ENCODE data around the gene KIF21B.

Gene KIF21B

DNA sequence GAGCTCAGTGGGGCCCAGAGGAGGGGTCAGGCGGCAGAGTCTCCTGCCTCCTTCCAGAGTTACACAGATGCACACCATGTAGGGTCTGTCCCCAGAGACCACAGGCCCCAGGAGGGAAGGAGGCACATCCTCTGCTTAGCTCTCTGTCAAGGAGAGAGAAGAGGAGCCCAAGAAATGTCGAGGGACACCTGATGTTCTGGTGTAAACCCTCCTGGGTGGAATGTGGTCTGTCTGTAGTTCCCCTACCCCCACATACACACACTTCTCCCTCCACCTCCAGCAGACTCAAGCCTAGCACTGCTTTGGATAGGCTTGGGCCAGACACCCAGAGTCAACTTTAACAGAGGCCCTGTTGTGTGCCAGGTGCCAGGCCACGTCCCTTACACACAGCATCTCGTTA, 34.2 kb downstream of the KIF21B start:
- Histone ChIP-seq H3K27ac (replicated peaks) (no peak overlapping the region), H3K4me3 (replicated peaks; ENCODE audit: insufficient read depth, low read length) (no peak overlapping the region), H3K27me3 (ENCODE audit: insufficient read depth, poor library complexity, severe bottlenecking) (no peaks in the 10 kb centered on the region)
- TF ChIP-seq, protein P1, sequence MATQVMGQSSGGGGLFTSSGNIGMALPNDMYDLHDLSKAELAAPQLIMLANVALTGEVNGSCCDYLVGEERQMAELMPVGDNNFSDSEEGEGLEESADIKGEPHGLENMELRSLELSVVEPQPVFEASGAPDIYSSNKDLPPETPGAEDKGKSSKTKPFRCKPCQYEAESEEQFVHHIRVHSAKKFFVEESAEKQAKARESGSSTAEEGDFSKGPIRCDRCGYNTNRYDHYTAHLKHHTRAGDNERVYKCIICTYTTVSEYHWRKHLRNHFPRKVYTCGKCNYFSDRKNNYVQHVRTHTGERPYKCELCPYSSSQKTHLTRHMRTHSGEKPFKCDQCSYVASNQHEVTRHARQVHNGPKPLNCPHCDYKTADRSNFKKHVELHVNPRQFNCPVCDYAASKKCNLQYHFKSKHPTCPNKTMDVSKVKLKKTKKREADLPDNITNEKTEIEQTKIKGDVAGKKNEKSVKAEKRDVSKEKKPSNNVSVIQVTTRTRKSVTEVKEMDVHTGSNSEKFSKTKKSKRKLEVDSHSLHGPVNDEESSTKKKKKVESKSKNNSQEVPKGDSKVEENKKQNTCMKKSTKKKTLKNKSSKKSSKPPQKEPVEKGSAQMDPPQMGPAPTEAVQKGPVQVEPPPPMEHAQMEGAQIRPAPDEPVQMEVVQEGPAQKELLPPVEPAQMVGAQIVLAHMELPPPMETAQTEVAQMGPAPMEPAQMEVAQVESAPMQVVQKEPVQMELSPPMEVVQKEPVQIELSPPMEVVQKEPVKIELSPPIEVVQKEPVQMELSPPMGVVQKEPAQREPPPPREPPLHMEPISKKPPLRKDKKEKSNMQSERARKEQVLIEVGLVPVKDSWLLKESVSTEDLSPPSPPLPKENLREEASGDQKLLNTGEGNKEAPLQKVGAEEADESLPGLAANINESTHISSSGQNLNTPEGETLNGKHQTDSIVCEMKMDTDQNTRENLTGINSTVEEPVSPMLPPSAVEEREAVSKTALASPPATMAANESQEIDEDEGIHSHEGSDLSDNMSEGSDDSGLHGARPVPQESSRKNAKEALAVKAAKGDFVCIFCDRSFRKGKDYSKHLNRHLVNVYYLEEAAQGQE (IDR thresholded peaks at IDR 0.05; ENCODE audit: insufficient replicate concordance, low read depth), result no peak
- TF ChIP-seq, protein P2, sequence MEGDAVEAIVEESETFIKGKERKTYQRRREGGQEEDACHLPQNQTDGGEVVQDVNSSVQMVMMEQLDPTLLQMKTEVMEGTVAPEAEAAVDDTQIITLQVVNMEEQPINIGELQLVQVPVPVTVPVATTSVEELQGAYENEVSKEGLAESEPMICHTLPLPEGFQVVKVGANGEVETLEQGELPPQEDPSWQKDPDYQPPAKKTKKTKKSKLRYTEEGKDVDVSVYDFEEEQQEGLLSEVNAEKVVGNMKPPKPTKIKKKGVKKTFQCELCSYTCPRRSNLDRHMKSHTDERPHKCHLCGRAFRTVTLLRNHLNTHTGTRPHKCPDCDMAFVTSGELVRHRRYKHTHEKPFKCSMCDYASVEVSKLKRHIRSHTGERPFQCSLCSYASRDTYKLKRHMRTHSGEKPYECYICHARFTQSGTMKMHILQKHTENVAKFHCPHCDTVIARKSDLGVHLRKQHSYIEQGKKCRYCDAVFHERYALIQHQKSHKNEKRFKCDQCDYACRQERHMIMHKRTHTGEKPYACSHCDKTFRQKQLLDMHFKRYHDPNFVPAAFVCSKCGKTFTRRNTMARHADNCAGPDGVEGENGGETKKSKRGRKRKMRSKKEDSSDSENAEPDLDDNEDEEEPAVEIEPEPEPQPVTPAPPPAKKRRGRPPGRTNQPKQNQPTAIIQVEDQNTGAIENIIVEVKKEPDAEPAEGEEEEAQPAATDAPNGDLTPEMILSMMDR (IDR thresholded peaks at IDR 0.05; ENCODE audit: insufficient read depth, low read length), result no peak
- no peak for DNase-seq (ENCODE audit: low read depth in 1 of 2, low spot score in 1 of 2)

DNA sequence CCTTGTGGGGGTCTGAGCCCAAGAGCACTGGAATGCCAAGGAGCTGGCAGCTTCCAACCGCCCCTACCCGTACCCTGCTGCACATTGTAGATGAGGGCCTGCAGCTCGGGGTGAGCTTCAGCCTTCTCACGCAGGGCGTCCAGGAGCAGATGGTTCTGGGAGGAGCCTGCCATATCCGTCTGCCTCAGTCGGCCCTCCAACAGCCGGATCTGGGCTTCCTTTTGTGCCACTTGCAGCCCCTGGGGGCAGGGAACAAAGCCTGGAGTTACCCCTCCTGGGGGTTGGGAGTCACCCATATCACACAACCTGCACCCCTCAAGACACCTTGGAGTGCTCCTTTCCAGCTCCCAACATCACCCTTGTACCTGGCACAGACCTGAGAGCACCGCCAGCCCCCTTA, 34.8 kb downstream of the KIF21B start:
- DNase-seq (ENCODE audit: low read depth in 1 of 2, low spot score in 1 of 2), result no peak
- no peak for TF ChIP-seq GABPA (IDR thresholded peaks at IDR 0.05; ENCODE audit: low read depth)
- TF ChIP-seq SPI1 (IDR thresholded peaks at IDR 0.05; ENCODE audit: borderline replicate concordance, low read depth), result no peak
- TF ChIP-seq, protein P2 (IDR thresholded peaks at IDR 0.05; ENCODE audit: insufficient read depth, low read length), result no peak
- no peak for TF ChIP-seq POLR2AphosphoS5 (IDR thresholded peaks at IDR 0.05; ENCODE audit: low read depth)
- TF ChIP-seq, protein P1 (IDR thresholded peaks at IDR 0.05; ENCODE audit: insufficient replicate concordance, low read depth), result no peak
- Histone ChIP-seq H3K27ac (replicated peaks) (no peak overlapping the region), H3K4me3 (replicated peaks; ENCODE audit: insufficient read depth, low read length) (no peak overlapping the region), H3K27me3 (ENCODE audit: insufficient read depth, poor library complexity, severe bottlenecking) (no peaks in the 10 kb centered on the region)

DNA sequence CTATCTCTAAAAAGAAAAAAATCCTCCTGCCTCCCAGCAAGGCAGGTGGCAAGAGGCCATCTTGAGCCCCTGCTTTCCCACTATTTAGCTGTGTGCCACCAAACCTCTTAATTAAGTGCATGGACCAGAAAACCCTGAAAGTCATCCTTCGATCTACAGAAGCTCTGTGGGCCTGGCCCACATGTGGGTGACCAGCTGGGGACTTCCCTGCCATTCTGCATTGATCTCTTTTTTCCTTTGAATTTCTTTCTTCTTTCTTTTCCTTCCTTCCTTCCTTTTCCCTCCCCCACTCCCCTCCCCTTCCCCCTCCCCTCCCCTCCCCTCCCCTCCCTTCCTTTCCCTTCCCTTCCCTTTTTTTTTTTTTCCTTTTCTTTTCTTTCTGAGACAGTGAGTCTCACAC, 38.0 kb downstream of the KIF21B start:
- TF ChIP-seq, protein P1 (IDR thresholded peaks at IDR 0.05; ENCODE audit: insufficient replicate concordance, low read depth), result no peak
- TF ChIP-seq POLR2AphosphoS5 (IDR thresholded peaks at IDR 0.05; ENCODE audit: low read depth) (no peak), SPI1 (IDR thresholded peaks at IDR 0.05; ENCODE audit: borderline replicate concordance, low read depth) (no peak), GABPA (IDR thresholded peaks at IDR 0.05; ENCODE audit: low read depth) (no peak)
- TF ChIP-seq, protein P2 (IDR thresholded peaks at IDR 0.05; ENCODE audit: insufficient read depth, low read length), result no peak
- DNase-seq (ENCODE audit: low read depth in 1 of 2, low spot score in 1 of 2), result no peak
- Histone ChIP-seq H3K27me3 (ENCODE audit: insufficient read depth, poor library complexity, severe bottlenecking) (no peaks in the 10 kb centered on the region), H3K4me3 (replicated peaks; ENCODE audit: insufficient read depth, low read length) (no peak overlapping the region), H3K27ac (replicated peaks) (no peak overlapping the region)

All from HL-60 (cell line).